ENCODE measurements around the gene SLC7A7. TPM values are rescaled to one million over a fixed set of nuclear protein-coding genes. Genes with fewer than 3 reads are reported as not detected.
"Not testable (repeated sequence)": the region's sequence is repeated elsewhere in the genome, so short reads cannot be mapped to it uniquely, and the experiment has no call there.

SLC7A7 gene
- polyA plus RNA-seq, 6 donors from 2014 or later = 16.2 to 78.3 (median 28.7) TPM

GRCh38 chr14:22739423-22739822 lies 75.8 kb downstream of the SLC7A7 start:
- ATAC-seq (ENCODE audit: low read depth in 2 of 2) (no peak), DNase-seq (no peak)
- Mint-ChIP-seq H3K4me3 (no peak overlapping the region), H3K36me3 (peaks cover 0 to 4% of the 10 kb centered on the region in 2 donors), H3K27ac (no peak overlapping the region), H3K9me3 (peaks cover 0 to 1% (median 0%) of the 10 kb centered on the region in 7 donors), H3K4me1 (peaks cover 0 to 9% (median 9%) of the 10 kb centered on the region in 3 donors), H3K27me3 (peaks cover 4 to 22% (median 16%) of the 10 kb centered on the region in 3 donors)

GRCh38 chr14:22737052-22737451 lies 78.2 kb downstream of the SLC7A7 start:
- ATAC-seq (ENCODE audit: low read depth in 2 of 2) = peak in 1 of 2 donors; percentile 45
- Mint-ChIP-seq H3K36me3 (peaks cover 0 to 4% of the 10 kb centered on the region in 2 donors), H3K9me3 (peaks cover 0 to 1% (median 0%) of the 10 kb centered on the region in 7 donors), H3K4me3 (peak overlapping the region in 1 of 8 donors; percentile 2), H3K27me3 (peaks cover 4 to 18% (median 9%) of the 10 kb centered on the region in 3 donors), H3K4me1 (peaks cover 0 to 9% (median 5%) of the 10 kb centered on the region in 3 donors), H3K27ac (no peak overlapping the region)
- DNase-seq = no peak

GRCh38 chr14:22736384-22736783 lies 78.9 kb downstream of the SLC7A7 start:
- ATAC-seq (ENCODE audit: low read depth in 2 of 2); H3K9me3 Mint-ChIP-seq; H3K4me3 Mint-ChIP-seq; H3K27ac Mint-ChIP-seq; H3K4me1 Mint-ChIP-seq; H3K36me3 Mint-ChIP-seq; DNase-seq: not testable (repeated sequence)
- peaks cover 4 to 13% (median 7%) of the 10 kb centered on the region in 3 donors for H3K27me3 Mint-ChIP-seq

- ATAC-seq (ENCODE audit: low read depth in 2 of 2) (no peak), DNase-seq (no peak)
- Mint-ChIP-seq H3K27me3 (peaks cover 8 to 10% (median 10%) of the 10 kb centered on the region in 3 donors), H3K36me3 (no peaks in the 10 kb centered on the region), H3K4me3 (no peak overlapping the region), H3K9me3 (peaks cover 0 to 1% (median 0%) of the 10 kb centered on the region in 7 donors), H3K4me1 (peaks cover 0 to 9% (median 5%) of the 10 kb centered on the region in 3 donors), H3K27ac (no peak overlapping the region)
Observed at GRCh38 chr14:22735096-22735495, 80.1 kb downstream of the SLC7A7 start.

GRCh38 chr14:22733829-22734228 lies 81.4 kb downstream of the SLC7A7 start:
- peaks cover 0 to 9% (median 5%) of the 10 kb centered on the region in 3 donors for H3K4me1 Mint-ChIP-seq
- no peak for DNase-seq
- H3K27ac Mint-ChIP-seq = no peak overlapping the region
- no peaks in the 10 kb centered on the region for H3K36me3 Mint-ChIP-seq
- peaks cover 8 to 10% (median 10%) of the 10 kb centered on the region in 3 donors for H3K27me3 Mint-ChIP-seq
- peaks cover 0 to 1% (median 0%) of the 10 kb centered on the region in 7 donors for H3K9me3 Mint-ChIP-seq
- no peak for ATAC-seq (ENCODE audit: low read depth in 2 of 2)
- no peak overlapping the region for H3K4me3 Mint-ChIP-seq

GRCh38 chr14:22732062-22732461 lies 83.2 kb downstream of the SLC7A7 start:
- DNase-seq; H3K4me3 Mint-ChIP-seq; ATAC-seq (ENCODE audit: low read depth in 2 of 2); H3K4me1 Mint-ChIP-seq; H3K27me3 Mint-ChIP-seq; H3K36me3 Mint-ChIP-seq; H3K9me3 Mint-ChIP-seq; H3K27ac Mint-ChIP-seq: not testable (repeated sequence)

GRCh38 chr14:22726012-22726411 lies 89.2 kb downstream of the SLC7A7 start:
- ATAC-seq (ENCODE audit: low read depth in 2 of 2) (no peak), DNase-seq (no peak)
- no peak overlapping the region for H3K27ac Mint-ChIP-seq
- peaks cover 0 to 6% (median 3%) of the 10 kb centered on the region in 3 donors for H3K27me3 Mint-ChIP-seq
- peaks cover 0 to 8% (median 0%) of the 10 kb centered on the region in 7 donors for H3K9me3 Mint-ChIP-seq
- H3K4me3 Mint-ChIP-seq = no peak overlapping the region
- no peaks in the 10 kb centered on the region for H3K4me1 Mint-ChIP-seq
- H3K36me3 Mint-ChIP-seq = no peaks in the 10 kb centered on the region

- H3K27me3 Mint-ChIP-seq; H3K36me3 Mint-ChIP-seq; H3K9me3 Mint-ChIP-seq; H3K4me1 Mint-ChIP-seq; H3K27ac Mint-ChIP-seq; DNase-seq; H3K4me3 Mint-ChIP-seq; ATAC-seq (ENCODE audit: low read depth in 2 of 2): not testable (repeated sequence)
Observed at GRCh38 chr14:22725374-22725773, 89.9 kb downstream of the SLC7A7 start.

- not testable (repeated sequence) for H3K36me3 Mint-ChIP-seq; H3K27ac Mint-ChIP-seq; H3K4me1 Mint-ChIP-seq; ATAC-seq (ENCODE audit: low read depth in 2 of 2); H3K27me3 Mint-ChIP-seq; H3K9me3 Mint-ChIP-seq; H3K4me3 Mint-ChIP-seq; DNase-seq
Observed at GRCh38 chr14:22724847-22725246, 90.4 kb downstream of the SLC7A7 start.

GRCh38 chr14:22723815-22724214 lies 91.4 kb downstream of the SLC7A7 start:
- no peak for DNase-seq
- no peaks in the 10 kb centered on the region for H3K4me1 Mint-ChIP-seq
- no peaks in the 10 kb centered on the region for H3K36me3 Mint-ChIP-seq
- peaks cover 0 to 11% (median 0%) of the 10 kb centered on the region in 3 donors for H3K27me3 Mint-ChIP-seq
- ATAC-seq (ENCODE audit: low read depth in 2 of 2) = no peak
- H3K9me3 Mint-ChIP-seq = peaks cover 0 to 8% (median 0%) of the 10 kb centered on the region in 7 donors
- H3K4me3 Mint-ChIP-seq = no peak overlapping the region
- H3K27ac Mint-ChIP-seq = no peak overlapping the region

Other genes with a start within 250 kb of the SLC7A7 start
- 100 to 1,000 TPM; 427 to 721 (median 474) TPM for gene DAD1, start 226.2 kb downstream of the SLC7A7 start, polyA plus RNA-seq (ENCODE audit: low read depth in 6 of 6)
- 10 to 100 TPM in 2 of 6 donors, 1 to 10 TPM in 4; 4.8 to 14.1 (median 9.2) TPM for gene ABHD4, start 217.1 kb downstream of the SLC7A7 start, polyA plus RNA-seq (ENCODE audit: low read depth in 6 of 6)
- gene OR6J1, start 171.1 kb downstream of the SLC7A7 start, polyA plus RNA-seq (ENCODE audit: low read depth in 6 of 6) = not detected
- 10 to 100 TPM; 56.9 to 83.5 (median 74.4) TPM for gene OXA1L, start 48.7 kb downstream of the SLC7A7 start, polyA plus RNA-seq (ENCODE audit: low read depth in 6 of 6)
- gene MRPL52, start 14.5 kb upstream of the SLC7A7 start, polyA plus RNA-seq (ENCODE audit: low read depth in 6 of 6) = 100 to 1,000 TPM in 5 of 6 donors, 10 to 100 TPM in 1; 75.0 to 232 (median 186) TPM
- gene MMP14, start 21.1 kb upstream of the SLC7A7 start, polyA plus RNA-seq (ENCODE audit: low read depth in 6 of 6) = not detected
- gene LRP10, start 56.3 kb upstream of the SLC7A7 start, polyA plus RNA-seq (ENCODE audit: low read depth in 6 of 6) = 100 to 1,000 TPM in 3 of 6 donors, 10 to 100 TPM in 3; 72.7 to 125 (median 92.6) TPM
- gene REM2, start 67.8 kb upstream of the SLC7A7 start, polyA plus RNA-seq (ENCODE audit: low read depth in 6 of 6) = 1 to 10 TPM; 1.1 to 2.3 (median 1.4) TPM
- gene RBM23, start 103.7 kb upstream of the SLC7A7 start, polyA plus RNA-seq (ENCODE audit: low read depth in 6 of 6) = 100 to 1,000 TPM in 1 of 6 donors, 10 to 100 TPM in 5; 67.8 to 123 (median 68.8) TPM
- gene PRMT5, start 113.9 kb upstream of the SLC7A7 start, polyA plus RNA-seq (ENCODE audit: low read depth in 6 of 6) = 10 to 100 TPM; 43.7 to 67.6 (median 49.9) TPM
- 10 to 100 TPM; 14.8 to 37.6 (median 28.4) TPM for gene HAUS4, start 141.7 kb upstream of the SLC7A7 start, polyA plus RNA-seq (ENCODE audit: low read depth in 6 of 6)
- gene AJUBA, start 167.1 kb upstream of the SLC7A7 start, polyA plus RNA-seq (ENCODE audit: low read depth in 6 of 6) = under 1 TPM in 2 of 6 donors, not detected in 4; 0.22 to 0.33 TPM
- gene C14orf93, start 194.7 kb upstream of the SLC7A7 start, polyA plus RNA-seq (ENCODE audit: low read depth in 6 of 6) = 10 to 100 TPM in 4 of 6 donors, 1 to 10 TPM in 2; 6.8 to 15.4 (median 11.6) TPM
- gene PSMB5, start 219.5 kb upstream of the SLC7A7 start, polyA plus RNA-seq (ENCODE audit: low read depth in 6 of 6) = 10 to 100 TPM; 27.6 to 40.9 (median 33.2) TPM
- gene PSMB11, start 226.8 kb upstream of the SLC7A7 start, polyA plus RNA-seq (ENCODE audit: low read depth in 6 of 6) = not detected
- gene CDH24, start 242.1 kb upstream of the SLC7A7 start, polyA plus RNA-seq (ENCODE audit: low read depth in 6 of 6) = under 1 TPM in 4 of 6 donors, not detected in 2; 0.18 to 0.97 (median 0.39) TPM

All from naive B cell (primary cell).